CD4-positive, alpha-beta T cell treated with Interleukin-6 for 4 hours (primary cell): ENCODE measurements around the gene UBAC1.
A peak's percentile ranks its signal among the peaks of the same experiment; 100 is the strongest.

ENCODE experiments used
- DNase-seq: peaks from one replicate; pipeline ENCODE4 v3.0.0-alpha.2; 2020; ENCODE audit warnings: mixed read lengths

UBAC1 gene

DNA sequence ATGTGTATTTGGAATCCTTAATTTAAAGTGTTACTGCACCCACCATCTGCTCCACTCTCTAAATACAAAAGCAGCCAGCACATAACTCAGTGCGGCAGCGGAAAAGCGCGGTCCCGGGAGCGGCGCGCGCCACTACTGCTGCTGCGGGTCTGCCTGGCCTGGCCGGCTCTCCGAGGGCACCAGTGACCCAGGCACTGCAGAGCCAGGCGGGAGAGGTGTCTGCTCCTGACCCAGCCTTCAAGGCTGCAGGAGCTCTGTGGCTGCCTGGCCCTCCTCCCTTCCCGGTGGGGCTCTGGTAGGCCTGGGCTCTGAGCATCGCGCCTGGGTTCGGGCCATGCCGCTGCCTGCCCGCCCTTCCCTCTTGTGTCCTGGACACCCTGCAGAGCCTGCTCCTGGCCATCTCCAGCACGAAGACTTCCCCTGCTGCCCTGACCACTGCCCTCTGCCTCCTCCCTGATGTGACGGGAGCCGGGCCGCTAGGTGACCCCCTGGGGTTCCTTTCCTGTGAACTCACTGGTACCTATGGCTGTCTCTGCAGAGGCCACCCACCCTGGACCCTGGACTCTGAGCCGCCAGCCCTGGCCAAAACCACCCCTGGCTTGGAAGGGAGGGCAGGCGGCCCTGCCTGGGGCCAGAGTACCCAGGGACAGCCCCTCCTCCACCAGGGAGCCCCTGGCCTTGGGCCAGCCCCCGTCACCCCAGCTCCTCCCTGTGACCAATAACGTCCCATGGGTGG, 32.8 kb upstream of the UBAC1 start:
- DNase-seq: no peak

DNA sequence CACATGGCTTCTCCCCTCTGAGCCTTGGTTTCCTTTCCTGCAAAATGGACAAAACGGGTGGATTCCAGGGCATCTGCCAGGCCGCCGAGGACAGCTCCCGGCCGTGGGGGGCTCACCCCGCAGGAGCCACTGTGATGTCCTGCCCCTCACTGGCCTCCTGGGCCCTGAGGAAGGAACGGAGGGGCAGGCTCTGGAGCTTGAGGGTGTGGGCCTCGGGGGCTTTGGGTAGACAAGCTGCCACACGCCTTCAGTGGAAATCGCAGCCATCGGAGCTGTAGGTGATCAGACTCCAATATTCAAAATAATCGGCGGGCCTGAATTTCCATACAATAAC, 32.2 kb upstream of the UBAC1 start:
- no peak for DNase-seq

DNA sequence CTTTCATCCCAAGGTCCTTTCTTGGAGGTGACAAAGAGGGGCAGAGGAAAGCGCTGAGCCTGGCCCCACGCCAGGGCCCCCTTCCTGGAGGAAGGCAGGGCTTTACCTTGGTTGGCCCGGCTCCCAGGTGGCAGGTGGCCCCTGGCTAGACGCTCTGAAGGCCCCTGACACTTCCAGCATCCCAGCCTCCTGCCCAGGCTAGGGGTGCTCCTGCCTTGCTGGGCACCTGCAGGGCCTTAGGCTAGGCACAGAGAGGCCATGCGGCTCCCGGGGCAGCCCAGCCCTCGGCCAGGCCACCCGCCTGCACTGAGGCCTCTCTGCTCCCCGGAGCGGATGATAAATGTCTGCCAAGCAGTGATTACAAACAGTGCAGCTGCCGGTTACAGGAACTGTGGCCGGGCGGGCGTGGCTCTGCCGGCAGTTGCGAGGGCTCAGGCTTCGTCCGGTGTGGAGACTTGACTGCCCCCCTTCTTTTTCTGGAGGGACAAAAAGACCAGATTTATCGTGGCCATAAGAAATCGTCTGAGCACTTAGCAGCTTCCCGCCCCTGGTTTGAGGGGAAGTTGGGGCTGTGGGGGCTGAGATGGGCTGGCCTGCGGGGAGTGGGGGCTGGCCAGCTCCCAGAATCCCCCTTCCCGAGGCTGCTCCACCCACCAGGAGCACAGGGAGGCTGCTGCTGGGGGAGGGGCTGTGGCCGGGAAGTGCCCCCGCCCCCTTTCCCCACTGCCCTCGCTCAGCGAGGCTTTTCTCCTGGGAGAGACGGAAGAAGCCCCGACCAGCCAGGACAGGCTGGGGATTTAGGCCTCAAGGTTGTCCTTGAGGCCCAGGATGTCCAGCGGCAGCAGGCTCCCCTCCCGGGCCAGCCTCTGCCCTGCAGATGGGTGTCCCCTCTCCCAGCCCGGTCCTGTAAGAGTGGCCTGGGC, 31.6 kb upstream of the UBAC1 start:
- DNase-seq: peak; percentile 49

DNA sequence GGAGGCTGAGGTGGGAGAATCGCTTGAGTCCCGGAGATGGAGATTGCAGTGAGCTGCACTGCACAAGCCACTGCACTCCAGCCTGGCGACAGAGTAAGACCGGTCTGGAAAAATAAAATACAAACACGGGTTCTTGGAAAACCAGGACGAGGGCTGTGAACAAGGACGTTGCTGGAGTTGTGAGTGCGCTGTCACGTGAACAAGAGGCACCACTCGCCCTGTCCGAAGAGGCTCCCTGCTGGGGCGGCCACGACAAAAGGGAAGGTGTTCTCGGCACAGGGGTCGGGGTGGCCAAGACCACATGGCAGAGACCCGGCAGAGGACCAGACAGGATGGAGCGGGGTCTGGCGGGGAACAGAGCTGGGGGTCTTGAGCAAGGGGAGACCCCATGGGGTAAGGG, 30.6 kb upstream of the UBAC1 start:
- no peak for DNase-seq

DNA sequence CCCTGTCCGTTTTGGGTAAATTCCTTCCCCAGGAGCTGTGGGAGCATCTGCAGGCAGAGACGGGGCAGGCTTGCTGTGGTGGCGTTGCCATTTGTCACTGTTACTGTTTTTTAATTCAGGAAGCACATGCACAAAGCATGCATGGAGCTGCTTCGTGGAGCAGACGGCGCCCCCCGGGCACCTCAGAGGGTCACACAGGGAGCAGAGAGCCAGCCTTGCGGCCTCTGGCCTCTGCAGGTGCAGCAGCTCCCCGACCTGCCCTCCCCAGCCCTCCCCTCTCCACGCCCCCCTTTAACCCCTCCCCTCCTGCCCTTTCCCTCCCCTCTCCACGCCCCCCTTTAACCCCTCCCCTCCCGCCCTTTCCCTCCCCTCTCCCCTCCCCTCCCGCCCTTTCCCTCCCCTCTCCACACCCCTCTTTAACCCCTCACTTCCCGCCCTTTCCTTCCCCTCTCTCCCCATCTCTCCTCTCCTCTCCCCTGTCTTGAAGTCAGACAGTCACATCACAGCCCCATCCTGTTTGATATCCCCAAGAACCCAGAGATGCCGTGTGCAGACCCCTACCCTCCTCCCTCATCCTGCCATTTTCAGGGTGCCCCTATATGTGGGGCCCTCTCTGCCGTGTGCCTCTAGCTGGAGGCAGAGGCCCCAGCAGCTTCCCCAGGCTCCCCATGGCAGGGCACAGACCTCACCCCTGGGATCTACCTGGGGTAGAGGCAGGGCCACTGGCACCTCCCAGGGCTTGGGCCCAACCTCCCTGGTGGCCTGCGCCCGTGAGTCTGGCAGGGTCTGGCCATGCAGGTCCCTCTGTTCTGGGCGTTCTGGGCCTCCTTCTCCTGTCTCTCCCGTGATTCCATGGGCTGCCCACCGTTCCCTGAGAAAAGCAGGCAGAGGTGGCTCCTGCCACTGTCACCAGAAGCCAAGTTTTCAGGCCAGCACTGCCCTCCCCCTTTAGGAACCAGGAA, 29.6 kb upstream of the UBAC1 start:
- peak; percentile 82 for DNase-seq

DNA sequence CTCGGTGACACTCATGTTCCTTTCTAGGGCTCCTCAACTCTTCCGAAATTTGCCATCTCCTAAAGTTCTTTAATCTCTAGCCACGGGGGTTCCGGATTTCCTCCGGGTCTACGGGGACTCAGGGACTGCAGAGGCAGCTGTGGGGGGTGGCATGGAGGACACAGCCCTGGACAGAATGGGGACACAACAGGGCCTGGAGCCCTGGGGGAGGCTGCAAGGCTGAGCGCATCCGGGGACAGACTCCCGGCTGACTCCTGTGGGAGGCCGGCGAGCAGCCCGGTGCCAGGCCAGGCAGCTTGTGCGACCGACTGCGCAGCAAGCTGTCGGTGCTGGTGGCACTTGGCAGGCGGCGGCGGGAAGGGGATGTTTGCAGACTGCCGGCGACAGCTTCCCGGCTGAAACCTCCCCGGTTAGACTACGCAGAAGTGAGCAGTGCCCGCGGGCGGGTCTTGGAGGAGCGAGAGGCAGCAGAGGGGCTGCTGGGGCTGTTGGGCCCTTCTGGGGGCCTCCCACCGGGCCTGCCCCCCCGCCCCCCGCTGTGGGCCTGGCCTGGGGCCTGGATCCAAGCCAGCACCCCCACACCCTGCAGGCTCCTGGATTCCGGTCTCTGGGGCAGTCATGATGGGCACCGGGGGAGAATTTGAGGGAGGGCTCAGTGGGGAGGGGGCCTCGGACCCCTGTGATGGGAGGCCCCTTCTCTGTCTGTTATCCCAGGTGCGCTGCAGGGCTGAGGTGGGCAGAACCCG, 28.7 kb upstream of the UBAC1 start:
- peak; percentile 61 for DNase-seq

DNA sequence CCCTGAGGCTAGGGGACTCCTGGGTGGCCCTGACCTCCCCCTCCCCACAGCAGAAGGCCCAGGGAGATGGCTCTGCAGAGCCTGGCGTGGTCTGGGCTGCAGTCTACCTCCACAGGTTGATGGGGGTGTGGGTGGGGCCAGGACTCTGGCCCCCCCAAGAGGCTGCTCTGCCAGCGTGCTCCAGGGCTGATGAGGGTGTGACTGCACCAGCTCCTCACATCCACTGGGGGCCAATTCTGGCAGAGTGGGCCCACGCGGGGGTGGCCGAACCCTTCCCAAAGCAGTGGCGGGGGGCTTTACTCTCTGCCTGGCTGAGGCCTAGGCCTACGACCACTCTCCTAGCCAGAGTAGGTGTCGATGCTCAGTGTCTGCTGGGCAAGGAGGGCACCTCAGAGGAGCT, 28.0 kb upstream of the UBAC1 start:
- no peak for DNase-seq

DNA sequence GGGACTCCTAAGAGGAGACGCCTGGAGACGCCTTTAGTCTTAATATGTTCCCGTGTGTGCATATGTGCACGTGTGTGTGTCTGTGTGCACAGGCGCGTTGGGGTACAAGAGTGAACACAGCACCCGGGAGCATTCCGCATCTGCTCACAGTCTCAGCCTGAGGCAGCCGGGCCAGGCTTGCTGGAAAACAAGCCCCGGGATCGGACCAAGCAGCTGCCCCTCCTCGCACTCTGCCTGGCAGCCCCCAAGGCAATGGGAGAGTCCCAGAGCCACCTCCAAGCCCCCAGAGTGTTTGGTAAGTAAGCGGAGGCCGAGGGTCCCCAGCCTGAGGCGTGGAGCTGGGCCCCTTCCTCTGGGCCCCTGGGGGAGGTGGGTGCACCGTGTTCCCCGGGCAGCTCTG, 27.3 kb upstream of the UBAC1 start:
- DNase-seq: no peak

DNA sequence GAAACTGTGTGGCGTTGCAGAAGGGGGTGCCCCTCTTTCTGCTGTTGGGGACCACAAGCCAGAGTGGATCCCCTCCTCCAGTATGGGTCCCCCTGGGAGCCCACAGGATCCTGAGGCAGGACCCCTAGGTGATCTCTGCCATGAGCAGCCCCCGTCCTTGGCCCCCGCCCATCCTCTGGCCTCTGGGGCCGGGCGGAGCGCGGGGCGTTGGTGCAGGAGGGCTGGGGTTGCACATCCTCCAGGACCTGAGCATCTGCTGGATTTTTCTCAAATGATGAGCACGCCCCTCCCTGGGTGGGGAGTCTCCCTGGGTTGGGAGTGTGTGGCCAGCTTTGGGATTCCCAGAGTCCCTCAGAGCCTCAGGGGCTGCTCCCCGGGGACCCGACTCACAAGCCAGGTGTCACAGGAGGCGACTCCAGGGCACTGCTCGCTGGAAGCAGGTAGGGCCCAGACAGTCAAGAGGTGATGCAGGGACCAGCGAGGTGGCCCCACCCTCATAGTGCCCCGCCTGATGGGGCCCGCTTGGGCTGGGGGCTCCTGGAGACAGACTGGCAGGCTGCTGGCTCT, 26.7 kb upstream of the UBAC1 start:
- no peak for DNase-seq

DNA sequence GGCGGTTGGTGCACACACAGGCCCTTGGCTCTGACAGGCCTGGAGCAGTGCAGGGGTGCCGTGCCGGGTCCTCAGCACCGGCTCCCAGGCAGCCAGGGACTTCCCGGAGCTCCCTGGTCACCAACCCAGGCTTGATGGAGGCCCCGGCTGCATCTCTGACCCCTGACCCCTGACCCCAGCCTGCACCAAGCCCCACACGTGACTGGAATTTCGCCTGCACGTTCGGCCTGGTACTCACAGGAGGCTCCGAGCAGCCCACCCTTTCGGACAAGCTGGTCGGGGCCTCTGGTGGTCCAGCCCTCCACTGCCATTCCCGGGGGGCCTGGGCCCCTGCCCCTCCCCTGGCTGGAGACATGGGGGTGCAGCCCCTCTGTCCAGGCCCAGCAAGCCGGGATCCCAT, 25.4 kb upstream of the UBAC1 start:
- no peak for DNase-seq

DNA sequence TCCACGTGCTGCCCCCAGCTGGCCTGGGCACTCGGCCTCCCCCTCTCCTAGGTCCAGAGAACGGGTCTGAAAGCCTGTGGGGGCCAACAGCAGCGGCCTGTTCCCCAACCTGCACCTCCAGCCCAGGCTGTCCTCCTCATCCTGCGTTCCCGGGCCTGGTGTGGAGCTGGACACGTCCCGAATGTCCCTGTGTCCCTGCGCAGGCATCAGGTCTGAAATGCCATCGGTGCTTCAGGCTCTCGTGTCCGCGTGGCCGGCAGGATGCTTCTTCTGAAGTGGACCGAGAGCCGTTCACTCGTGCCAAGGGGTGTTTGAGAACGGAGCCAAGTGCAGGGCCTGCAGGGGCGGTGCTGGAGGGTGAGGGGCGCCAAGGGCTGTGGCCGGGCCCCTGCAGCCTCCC, 24.7 kb upstream of the UBAC1 start:
- no peak for DNase-seq

DNA sequence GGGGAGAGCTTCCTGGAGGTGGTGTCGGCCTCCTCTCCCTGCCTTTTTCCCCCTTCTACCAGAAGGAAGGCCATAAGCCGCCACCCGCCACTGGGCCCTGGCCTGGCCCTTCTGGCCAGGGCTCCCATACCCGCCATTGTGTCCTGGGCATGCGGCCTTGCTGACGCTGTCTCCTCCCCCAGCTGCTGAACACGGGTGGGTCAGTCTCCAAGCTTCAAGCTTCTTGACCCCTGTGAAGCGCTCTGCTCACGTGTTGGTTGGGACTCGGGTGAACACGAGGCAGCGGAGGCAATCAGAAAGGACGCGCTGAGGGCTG, 24.2 kb upstream of the UBAC1 start:
- DNase-seq: no peak

DNA sequence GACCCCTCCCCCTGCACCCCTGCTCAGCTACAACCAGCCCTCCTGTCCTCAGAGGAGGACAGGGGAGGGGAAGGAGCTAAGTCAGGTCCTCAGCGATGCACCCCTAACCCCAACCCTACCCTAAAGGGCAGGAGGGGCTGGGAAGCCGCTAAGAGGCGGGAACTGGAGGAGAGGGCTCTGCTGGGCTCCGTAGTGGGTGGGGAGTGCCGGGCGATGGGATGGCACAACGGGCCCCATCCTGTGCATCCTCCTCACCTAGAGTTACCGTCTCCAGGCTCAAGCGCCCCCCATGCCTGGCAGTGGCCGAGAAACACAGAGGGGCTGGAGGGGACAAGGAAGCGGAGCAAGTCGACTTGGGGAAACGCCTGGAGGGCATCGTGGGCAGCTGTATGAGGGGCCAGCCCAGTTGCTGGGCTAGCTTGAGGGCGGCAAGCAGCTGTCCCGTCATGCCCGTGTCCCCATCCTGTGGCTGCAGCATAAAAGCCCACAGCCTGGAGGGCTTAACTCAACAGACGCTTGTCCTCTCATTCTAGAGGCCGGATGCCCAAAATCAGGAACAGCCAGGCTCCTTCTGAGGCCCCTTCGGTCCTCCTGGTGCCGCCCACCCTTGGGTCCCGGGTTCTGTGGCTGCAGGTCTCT, 23.0 kb upstream of the UBAC1 start:
- DNase-seq: no peak

DNA sequence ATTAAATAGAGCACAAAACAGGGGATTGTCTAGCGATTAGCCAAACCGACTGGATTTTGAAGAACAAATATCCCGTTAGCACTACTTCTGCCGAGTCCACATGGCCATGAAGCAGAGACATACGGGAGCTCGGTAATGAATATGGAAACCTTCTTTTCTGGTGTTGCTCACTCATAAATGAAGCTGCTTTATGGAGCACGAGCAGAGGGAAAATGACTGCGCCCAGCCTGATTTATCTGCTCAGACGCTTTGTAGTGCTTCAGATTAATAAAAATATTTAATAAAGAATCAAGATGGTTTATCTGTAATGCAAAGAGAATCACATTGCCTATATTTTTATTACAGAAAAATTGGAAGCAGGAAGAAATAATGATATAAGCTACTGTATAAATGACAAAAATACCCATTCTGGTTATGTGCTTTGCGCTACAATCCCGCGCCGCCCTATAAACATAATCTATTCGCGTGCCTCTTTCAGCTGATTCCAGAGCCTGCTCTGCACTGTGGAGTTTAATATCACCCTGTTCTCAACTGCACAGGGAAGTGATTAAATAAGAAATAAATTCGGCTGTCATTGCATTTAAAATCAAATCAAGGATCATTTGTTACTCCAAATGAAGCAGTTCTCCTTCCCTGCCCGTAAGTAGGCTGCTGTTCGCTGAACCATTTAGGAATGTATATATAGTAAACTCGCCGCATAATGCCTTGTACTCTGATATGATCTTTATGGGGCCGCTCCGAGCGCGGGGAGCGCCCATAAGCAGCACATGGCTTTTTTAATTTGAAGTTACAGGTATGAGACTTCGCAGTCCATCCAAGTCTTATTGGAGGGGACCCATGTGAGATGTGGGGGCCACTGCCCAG, 22.3 kb upstream of the UBAC1 start:
- no peak for DNase-seq

DNA sequence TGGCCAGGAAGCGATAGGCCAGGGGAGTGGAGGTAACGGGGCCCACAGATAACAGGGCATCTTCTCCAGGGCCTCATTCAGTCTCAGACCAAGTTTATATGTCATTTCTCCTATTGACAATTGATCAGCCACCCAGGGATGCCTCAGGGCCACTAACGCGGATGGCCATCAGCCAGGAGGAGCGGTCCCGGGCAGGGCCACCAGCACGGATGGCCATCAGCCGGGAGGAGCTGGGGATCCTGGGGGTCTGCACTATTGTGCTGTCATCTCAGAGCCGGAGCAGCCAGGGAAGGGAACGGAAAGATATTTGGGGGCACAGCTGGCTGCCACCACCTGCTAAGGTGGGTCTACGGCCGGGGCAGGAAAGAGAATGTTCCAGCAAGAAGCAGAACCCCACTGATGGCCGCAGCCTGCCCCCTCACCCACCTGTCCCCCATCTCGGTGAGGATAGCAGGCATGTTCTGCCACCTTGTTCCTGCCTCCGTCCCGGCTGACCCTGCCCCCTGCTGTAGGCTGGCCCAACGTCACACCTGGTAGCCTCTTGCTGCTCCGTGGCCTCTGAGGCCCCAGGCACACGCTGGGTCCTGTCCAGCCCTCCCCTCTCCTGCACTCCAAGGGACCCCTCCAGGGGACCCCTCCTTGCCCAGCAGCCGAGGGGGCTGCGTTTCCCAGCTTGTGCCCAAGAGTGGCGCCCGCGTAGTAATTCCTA, 21.5 kb upstream of the UBAC1 start:
- DNase-seq: no peak

DNA sequence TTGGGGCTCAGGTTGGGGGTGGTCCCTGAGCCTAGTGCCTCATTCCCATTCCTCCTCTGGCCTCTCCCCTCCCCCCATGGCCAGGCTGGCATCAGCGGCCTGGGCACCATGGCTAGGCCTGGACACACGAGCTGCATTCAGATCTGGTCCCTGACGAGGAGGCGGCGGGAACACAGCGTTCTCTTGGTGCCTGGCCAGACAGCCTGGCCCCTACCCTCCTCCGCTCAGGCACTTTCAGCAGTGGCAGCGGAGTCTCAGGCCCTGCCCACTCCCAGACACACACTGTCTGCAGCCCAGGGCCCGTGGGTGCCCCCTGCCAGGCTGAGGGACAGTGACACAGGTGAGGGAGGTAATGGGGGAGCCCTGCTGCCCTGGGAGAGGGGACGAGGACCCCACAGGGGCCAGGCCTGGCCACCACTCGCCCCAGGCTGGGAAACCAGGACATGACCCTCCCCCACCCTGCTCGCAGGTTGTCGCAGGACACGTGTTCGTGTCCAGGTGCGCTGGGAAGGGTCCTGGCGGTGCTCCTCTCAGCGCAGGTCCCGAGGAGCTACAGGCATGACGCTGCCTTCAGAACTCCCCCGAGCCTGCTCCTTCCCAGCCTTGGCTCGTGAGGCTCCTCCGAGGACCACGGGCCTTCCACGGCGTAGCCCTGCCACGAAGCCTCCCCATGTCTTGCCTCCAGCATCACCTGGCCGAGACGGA, 19.9 kb upstream of the UBAC1 start:
- DNase-seq: no peak

DNA sequence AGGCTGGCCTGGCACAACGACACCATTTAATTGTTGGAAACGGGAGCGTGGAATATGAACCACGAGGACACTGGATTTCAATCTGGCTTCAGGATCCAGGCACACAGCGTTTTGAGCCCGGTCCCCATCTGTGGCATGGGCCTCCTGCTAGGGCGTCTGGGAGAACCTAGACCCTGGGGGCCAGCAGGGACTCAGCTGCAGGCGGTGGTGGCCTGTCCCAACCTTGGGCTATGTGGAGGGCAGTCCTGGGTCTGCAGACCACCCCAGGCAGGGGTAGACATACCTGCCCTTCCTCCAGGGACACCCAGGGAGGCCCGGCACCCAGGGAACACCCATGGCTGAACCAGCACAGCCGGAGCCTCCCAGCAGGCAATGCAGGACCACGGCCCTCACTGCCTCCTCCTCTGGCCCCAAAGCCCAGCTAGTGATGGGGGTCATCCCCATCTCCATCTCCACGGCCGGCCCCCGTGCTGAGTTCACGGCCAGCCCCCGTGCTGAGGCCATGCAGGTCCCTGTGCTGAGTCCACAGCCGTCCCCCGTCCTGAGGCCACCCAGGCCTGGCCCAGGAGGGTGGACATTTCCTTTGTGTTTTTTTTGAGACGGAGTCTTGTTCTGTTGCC, 18.5 kb upstream of the UBAC1 start:
- no peak for DNase-seq

DNA sequence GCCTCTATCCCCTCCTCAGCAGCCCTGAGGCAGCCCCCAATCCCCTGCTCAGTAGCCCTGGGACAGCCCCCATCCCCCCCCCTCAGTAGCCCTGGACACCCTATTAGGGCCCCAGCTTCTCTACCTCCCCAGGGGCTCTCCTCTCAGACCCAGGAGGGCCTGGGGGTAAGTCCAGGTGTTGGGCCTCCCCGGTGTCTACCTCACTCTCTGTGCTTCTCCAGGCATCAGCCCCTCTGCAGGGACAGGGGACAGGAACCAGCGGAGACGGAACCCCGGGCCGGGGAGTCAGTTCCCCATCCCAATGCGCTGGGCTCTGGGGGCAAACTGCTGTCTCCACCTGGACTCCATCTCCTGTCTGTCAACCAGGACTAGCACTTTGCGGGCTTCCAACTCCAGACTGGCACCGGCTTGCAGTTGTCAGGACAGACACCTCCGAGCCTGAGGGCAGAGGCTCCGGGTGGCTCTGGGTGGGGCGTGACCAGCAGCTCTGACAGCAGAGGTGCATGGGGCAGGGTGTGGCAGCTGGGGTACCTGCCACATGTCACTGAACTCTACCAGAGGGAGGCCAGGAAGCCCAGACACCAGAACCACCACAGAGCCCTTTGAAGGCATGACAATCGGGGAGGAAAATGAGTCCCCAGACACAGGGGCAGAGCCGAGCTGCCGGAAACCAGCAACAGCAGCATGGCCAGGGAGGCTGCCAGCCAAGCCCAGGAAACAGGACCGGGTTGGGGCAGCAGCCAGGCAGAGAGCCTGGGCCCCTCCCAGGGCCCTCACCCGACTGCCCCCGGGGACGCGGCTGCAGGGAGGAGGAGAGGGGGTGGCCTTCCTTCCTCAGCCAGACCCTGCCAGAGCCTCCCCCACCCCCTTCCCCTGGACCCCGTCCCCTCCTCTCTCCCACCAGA, 17.7 kb upstream of the UBAC1 start:
- DNase-seq: peak; percentile 78
